GM18505 (cell line): ENCODE data around the gene UNC119B.

Experiments
- ATAC-seq: cut with Tn5 transposase; IDR thresholded peaks from one replicate; pipeline ENCODE4 v1.9.1; 2021; ENCODE audit not compliant: unreplicated experiment
- POLR2A ChIP-seq: IDR thresholded peaks from 4 replicates; pipeline ENCODE4 v1.6.1; 2011; ENCODE audit warnings: borderline replicate concordance; ENCODE audit not compliant: insufficient read depth, insufficient read length; ENCODE audit errors: extremely low read depth

UNC119B gene

DNA sequence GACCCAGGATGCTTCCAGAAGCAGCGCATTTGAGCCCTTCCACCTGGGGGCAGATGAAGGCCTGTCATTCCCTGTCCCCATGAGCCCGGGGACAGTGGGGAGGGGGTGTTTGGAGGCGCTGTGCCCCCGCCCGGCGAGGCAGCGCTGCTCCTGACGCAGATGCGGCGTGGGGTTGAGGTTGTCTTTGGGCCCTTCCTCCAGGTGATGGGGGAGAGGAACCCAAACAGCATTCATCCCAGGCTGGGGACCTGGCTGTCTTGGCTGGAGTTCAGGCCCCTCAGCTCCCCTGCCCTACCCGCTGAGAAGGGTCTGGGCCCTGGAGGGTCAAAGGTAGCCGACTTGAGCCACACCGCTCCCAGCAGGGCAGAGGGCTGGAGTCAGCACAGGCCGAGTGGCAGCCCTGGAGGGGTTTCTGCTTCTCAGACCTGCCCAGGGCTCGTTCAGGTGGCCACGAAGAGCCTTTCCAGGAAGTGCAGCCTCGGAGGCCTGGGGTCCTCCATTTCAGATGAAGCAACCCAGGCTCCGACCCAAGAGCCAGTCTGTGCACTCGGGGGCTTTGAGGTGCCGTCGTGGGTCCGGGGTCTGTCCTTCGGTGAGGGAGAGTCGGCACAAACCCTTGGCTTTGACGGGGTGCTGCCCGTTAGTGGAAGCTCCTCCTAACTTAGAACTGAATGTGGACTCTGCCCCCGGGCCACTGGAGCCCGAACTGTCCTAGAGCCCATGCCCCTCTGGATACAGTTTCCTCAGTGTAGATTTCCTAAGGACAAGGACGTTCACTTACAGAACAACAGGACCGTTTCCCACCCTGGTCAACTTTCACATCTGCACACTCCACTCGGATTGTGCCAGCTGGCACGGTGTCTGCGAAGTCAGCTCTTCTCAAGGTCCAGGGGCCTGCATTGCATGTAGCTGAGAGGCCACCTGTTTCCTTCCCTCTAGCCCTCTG lies 31.5 kb downstream of the UNC119B start:
- no peak for TF ChIP-seq POLR2A
- ATAC-seq: no peak

- no peak for ATAC-seq
- TF ChIP-seq POLR2A: no peak
Measured at GRCh38 chr12:120744922-120745493, 34.8 kb downstream of the UNC119B start.

- ATAC-seq: no peak
- TF ChIP-seq POLR2A: no peak
Measured at GRCh38 chr12:120748242-120748641, 38.0 kb downstream of the UNC119B start.

DNA sequence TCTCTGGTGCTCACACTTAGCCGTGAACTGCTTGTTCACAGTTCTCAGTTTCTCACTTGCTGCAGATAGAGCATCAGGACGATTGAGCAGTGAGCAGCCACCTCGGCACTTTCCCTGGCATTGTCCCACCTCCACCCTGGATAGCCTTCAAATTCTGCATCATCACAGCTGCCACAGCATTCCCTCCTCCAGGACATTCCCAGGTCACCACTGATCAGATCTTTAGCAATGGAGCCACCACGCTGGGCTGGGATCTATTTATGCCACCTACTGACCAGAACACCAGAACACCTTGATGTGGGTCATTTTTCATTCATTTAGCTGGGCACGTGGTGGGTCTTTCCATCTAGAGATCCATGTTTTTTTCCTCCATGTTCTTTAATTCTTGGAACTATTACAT lies 39.0 kb downstream of the UNC119B start:
- ATAC-seq: no peak
- TF ChIP-seq POLR2A: no peak

GRCh38 chr12:120750806-120751205 lies 40.5 kb downstream of the UNC119B start:
- no peak for TF ChIP-seq POLR2A
- ATAC-seq: no peak

GRCh38 chr12:120751389-120751788 lies 41.1 kb downstream of the UNC119B start:
- ATAC-seq: no peak
- no peak for TF ChIP-seq POLR2A

DNA sequence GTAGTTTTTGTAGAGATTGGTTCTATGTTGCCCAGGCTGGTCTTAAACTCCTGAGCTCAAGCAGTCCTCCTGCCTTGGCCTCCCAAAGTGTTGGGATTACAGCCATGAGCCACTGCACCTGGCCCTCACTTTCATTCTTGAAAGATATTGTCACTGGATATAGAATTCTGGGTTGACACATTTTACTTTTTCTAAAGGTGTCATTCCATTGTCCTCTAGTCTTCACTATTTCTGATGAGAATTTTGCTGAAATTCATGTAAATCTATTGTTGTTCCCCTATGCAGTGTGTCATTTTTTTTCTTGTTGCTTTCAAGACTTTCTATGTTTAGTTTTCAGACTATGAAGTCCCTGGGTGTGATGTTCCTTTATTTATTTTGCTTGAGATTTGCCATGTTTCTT lies 44.5 kb downstream of the UNC119B start:
- no peak for ATAC-seq
- TF ChIP-seq POLR2A: no peak

GRCh38 chr12:120755269-120755668 lies 45.0 kb downstream of the UNC119B start:
- ATAC-seq: no peak
- no peak for TF ChIP-seq POLR2A

GRCh38 chr12:120757226-120757742 lies 47.0 kb downstream of the UNC119B start:
- ATAC-seq: no peak

GRCh38 chr12:120757949-120758348 lies 47.7 kb downstream of the UNC119B start:
- ATAC-seq: no peak

More at GRCh38 chr12:120757226-120757742, 47.0 kb downstream of the UNC119B start:
- no peak for TF ChIP-seq POLR2A

GRCh38 chr12:120758798-120759590 lies 48.7 kb downstream of the UNC119B start:
- TF ChIP-seq POLR2A: no peak
- ATAC-seq: no peak

More at GRCh38 chr12:120757949-120758348, 47.7 kb downstream of the UNC119B start:
- no peak for TF ChIP-seq POLR2A

DNA sequence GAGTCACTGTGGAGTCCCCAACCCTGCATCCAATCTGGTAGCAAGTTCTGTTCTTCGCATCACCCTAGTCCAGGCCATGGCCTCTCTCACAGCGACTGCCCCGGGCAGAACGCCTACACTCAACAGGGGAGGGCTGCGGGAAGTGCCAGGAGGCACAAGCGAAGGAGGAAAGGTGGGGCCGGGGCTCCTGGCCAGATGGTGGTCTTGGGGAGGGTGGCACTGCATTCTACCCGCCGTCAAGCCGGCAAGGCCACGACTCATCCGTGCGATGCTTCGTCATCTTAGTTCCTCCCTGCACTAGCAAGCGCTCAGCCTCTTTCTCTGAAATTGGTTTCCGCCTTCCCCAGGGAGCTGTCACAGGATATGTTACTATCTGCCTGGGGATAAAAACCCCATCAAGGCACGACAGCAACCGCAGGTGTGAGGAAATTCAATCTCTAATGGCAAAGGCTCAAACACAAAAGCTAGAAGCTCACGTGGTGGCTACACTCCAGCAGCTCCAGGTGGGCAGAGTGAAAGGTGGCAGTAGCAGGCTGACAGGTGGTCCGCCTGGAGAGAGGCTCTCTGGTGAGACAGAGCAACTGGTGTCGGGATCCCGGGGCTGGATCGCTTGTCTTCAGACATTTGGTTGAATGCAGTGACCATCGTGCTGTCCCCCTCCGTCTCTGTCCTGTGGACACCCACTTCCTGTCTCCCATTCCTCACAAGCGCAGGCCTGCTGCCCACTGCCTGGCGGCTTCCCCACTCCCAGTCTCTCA lies 49.5 kb downstream of the UNC119B start:
- no peak for ATAC-seq
- no peak for TF ChIP-seq POLR2A
